Bronchial epithelial cell (primary cell): ENCODE data around the gene PPP2R2C. TPM values are rescaled to one million over a fixed set of nuclear protein-coding genes. Genes with fewer than 3 reads are reported as not detected.

Experiments used
- DNase-seq: peaks from one replicate; pipeline ENCODE4 v3.0.0-alpha.2; 2010; ENCODE audit warnings: low read depth
- FAIRE-seq: peaks from 2 replicates; lab custom pipeline; 2011; peaks lifted over from hg19 to GRCh38; lab: Jason Lieb, UNC
- H3K27me3 ChIP-seq: 2 replicates; pipeline ENCODE4 v1.5.1; 2011; ENCODE audit warnings: low read length; ENCODE audit not compliant: control insufficient read depth, insufficient read depth
- H3K36me3 ChIP-seq: 2 replicates; pipeline ENCODE4 v1.5.1; 2011; ENCODE audit warnings: low read length; ENCODE audit not compliant: control insufficient read depth, insufficient read depth
- H3K4me3 ChIP-seq: 2 replicates; pipeline ENCODE4 v1.5.1; 2011; ENCODE audit warnings: mild to moderate bottlenecking, low read depth, low read length, control low read depth
- total RNA-seq: library from RNA; depleted of rRNA; stranded (reverse); fragments of >200 nt; gene quantifications from 2 replicates; pipeline ENCODE4 v1.2.1, GENCODE V29; 2014
- TF ChIP-seq, protein P1 (sequence below): IDR thresholded peaks from 2 replicates; pipeline ENCODE4 v1.5.1; 2011; ENCODE audit warnings: mild to moderate bottlenecking, moderate library complexity, low read length, control low read depth, inconsistent platforms; ENCODE audit not compliant: insufficient read depth, severe bottlenecking

Gene PPP2R2C
- total RNA-seq, 1 donor from 2014 or later, result 1.1 TPM

DNA sequence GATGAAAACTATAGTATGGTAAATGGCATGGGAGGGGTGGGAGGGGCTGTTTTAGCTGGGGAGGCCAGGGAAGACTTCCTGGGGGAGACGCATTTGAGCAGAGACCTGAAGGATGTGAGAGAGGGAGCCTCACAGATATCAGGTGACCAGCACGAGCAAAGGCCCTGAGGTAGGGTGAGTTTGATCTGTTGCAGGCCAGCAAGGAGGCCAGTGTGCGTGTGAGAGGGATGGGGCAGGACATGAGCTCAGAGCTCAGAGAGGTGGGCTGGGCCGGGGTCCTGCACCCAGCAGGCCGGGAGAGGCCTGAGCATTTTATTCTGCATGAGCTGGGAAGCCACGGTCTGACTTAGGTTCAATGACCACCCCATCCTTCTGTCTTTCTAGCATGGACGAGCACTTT, 80.0 kb downstream of the PPP2R2C start:
- DNase-seq, result no peak
- peaks cover 6% of the 10 kb centered on the region for H3K27me3 ChIP-seq
- TF ChIP-seq, protein P1, sequence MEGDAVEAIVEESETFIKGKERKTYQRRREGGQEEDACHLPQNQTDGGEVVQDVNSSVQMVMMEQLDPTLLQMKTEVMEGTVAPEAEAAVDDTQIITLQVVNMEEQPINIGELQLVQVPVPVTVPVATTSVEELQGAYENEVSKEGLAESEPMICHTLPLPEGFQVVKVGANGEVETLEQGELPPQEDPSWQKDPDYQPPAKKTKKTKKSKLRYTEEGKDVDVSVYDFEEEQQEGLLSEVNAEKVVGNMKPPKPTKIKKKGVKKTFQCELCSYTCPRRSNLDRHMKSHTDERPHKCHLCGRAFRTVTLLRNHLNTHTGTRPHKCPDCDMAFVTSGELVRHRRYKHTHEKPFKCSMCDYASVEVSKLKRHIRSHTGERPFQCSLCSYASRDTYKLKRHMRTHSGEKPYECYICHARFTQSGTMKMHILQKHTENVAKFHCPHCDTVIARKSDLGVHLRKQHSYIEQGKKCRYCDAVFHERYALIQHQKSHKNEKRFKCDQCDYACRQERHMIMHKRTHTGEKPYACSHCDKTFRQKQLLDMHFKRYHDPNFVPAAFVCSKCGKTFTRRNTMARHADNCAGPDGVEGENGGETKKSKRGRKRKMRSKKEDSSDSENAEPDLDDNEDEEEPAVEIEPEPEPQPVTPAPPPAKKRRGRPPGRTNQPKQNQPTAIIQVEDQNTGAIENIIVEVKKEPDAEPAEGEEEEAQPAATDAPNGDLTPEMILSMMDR, result no peak
- H3K36me3 ChIP-seq, result no peaks in the 10 kb centered on the region
- FAIRE-seq, result no peak
- no peak overlapping the region for H3K4me3 ChIP-seq

DNA sequence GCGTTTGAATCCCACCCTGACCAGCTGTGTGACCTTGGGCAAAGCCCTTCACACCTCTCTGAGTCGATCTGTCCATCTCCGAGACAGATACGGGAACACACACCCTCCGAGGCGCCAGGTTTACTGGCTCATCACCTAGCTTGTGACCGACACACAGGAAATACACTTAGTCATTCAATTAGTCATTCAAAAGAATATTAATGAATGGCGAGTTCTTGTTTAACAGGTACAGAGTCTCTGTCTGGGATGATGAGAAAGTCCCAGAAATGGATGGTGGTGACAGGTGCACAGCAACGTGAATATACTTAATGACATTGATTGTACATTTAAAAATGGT, 80.6 kb downstream of the PPP2R2C start:
- TF ChIP-seq, protein P1, result no peak
- Histone ChIP-seq H3K36me3 (no peaks in the 10 kb centered on the region), H3K4me3 (no peak overlapping the region), H3K27me3 (peaks cover 6% of the 10 kb centered on the region)
- DNase-seq, result peak; percentile 89
- FAIRE-seq, result no peak

DNA sequence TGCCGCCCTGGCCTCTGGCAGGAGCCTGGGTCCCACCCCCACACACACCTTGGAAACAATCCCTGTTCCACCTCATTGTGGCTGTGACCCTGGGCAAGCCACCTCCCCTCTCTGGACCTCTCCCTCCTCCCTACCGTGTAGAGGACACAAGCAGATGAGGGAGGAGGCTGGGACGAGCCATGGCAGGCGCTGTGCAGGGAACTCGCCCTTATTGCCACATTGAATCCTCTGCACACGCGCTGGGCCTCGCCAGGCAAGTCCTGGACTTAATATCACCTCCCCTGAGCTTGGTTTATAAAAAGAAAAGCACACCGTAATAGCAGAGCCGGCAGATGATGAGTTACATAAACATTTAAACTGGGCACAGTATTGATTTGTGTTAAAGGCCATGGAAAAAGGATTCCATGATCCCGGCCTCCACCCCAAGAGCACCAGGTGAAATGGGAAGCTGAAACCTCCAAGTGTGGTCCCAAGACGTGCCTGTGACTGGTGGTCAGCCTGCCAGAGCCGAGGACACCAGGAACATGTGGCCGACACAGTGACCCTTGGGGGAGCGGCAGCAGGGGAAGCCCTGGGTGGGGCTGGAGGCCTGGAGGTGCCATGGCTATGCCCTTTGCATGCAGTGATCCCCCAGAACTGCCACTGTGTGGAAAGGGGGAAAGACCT, 81.1 kb downstream of the PPP2R2C start:
- no peak overlapping the region for H3K4me3 ChIP-seq

DNA sequence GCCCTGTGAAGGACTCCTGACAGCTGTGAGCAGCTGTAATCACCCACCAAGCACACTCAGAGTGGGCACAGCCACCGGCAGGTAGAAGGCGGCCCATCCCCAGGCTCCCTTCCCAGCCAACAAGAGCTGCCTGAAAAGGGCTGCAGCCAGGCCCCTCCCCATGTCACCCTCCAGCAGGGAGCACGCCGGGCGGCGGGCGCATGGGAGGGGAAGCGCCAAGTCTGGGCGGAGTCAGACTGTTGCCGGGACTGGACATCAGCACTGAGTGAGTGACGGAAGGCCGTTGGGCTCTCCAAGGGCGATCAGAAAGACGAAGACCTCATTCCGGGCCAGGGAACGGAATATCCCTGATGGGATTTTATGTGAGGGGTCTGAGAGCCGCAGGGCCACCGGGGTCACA, 82.1 kb downstream of the PPP2R2C start:
- DNase-seq (no peak), FAIRE-seq (no peak)
- peaks cover 3% of the 10 kb centered on the region for H3K27me3 ChIP-seq
- TF ChIP-seq, protein P1, result no peak
- H3K4me3 ChIP-seq, result no peak overlapping the region
- H3K36me3 ChIP-seq, result no peaks in the 10 kb centered on the region

More for the DNA sequence above, 81.1 kb downstream of the PPP2R2C start:
- DNase-seq (peak; percentile 33), FAIRE-seq (peak; percentile 36)
- H3K27me3 ChIP-seq, result peaks cover 6% of the 10 kb centered on the region
- TF ChIP-seq, protein P1, result no peak
- H3K36me3 ChIP-seq, result no peaks in the 10 kb centered on the region

DNA sequence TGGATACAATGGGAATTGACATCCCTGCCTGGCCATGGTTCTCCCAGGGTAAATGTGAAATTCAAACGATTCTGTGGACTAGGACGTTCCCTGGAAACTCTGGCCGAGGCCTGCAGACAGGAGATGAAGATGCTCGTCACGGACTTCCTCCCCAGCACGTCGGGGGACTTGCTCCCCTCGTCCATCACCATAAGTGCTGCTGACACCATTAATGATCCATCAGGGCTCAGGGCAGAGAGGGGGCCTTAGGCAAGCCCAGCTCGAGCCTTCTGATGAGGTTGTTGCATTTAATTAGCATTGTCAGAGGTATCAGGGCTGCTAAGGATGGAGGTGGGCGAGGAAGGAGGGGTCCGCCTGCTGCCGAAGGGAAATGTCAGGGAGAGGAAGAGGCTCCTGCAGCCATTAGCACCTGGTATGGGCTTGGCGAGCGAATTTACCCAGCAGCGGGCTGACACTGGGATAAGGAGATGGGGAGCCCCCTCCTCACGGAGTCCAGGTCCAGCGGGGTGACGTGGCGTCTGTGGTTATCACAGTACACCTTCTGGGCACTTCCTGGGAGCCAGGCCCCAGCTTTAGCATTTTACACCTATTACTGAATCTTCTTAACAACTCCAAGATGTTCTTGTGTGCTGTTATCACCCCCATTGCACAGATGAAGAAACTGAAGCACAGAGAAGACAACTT, 83.1 kb downstream of the PPP2R2C start:
- Histone ChIP-seq H3K4me3 (no peak overlapping the region), H3K27me3 (peaks cover 3% of the 10 kb centered on the region), H3K36me3 (no peaks in the 10 kb centered on the region)
- TF ChIP-seq, protein P1, result no peak
- DNase-seq (no peak), FAIRE-seq (no peak)
